IMR-90 (cell line): ENCODE results near the gene CLDN7. TPM values are rescaled to one million over a fixed set of nuclear protein-coding genes. Genes with fewer than 3 reads are reported as not detected.

ENCODE experiments used
- ATAC-seq: fragments of 200-7000 bp; cut with Tn5 transposase; 2 replicates; pipeline ENCODE4 v1.9.1; 2020; ENCODE audit warnings: low read depth, mild to moderate bottlenecking, moderate library complexity
- BruUV-seq: library from RNA; stranded (reverse); fragments of 400-500 nt; replicated peaks from 2 replicates; lab custom pipeline; 2021; lab: Mats Ljungman, UMichigan
- CTCF ChIA-PET: fragments of 300-600 bp; formaldehyde crosslinking; extraction: SDS; loops from one replicate; lab custom pipeline; 2021; ENCODE audit warnings: antibody characterized with exemption; lab: Yijun Ruan, JAX
- POLR2A ChIA-PET: fragments of 300-600 bp; sonication (Branson Sonifier 250); formaldehyde crosslinking; loops from one replicate; lab custom pipeline; 2022; ENCODE audit warnings: antibody characterized with exemption; ENCODE audit not compliant: unreplicated experiment; lab: Charles Lee
- DNase-seq: peaks from one replicate; pipeline ENCODE4 v3.0.0; 2013
- H2AFZ ChIP-seq: replicated peaks from 2 replicates; pipeline ENCODE3; 2013; ENCODE audit warnings: low read length, mild to moderate bottlenecking; ENCODE audit not compliant: poor library complexity
- H2AK5ac ChIP-seq: 2 replicates; pipeline ENCODE4 v1.6.1; 2013; ENCODE audit warnings: low read depth, low read length, inconsistent platforms
- H2AK9ac ChIP-seq: replicated peaks from 2 replicates; pipeline ENCODE3; 2013; ENCODE audit warnings: mild to moderate bottlenecking, low read depth, low read length, moderate library complexity; ENCODE audit not compliant: poor library complexity
- H2BK120ac ChIP-seq: 2 replicates; pipeline ENCODE4 v1.6.1; 2013; ENCODE audit warnings: low read depth, low read length, inconsistent platforms
- H2BK15ac ChIP-seq: 3 replicates; pipeline ENCODE4 v1.6.1; 2013; ENCODE audit warnings: low read depth, low read length, inconsistent platforms
- H2BK20ac ChIP-seq: 2 replicates; pipeline ENCODE4 v1.6.1; 2013; ENCODE audit warnings: low read depth, mild to moderate bottlenecking, inconsistent platforms, low read length, moderate library complexity
- H2BK5ac ChIP-seq: 2 replicates; pipeline ENCODE4 v1.6.1; 2013; ENCODE audit warnings: mild to moderate bottlenecking, low read depth, low read length, inconsistent platforms; ENCODE audit not compliant: poor library complexity, severe bottlenecking
- H3K14ac ChIP-seq: replicated peaks from 2 replicates; pipeline ENCODE4 v1.6.1; 2013; ENCODE audit warnings: low read depth, low read length, inconsistent platforms
- H3K18ac ChIP-seq: 2 replicates; pipeline ENCODE4 v1.6.1; 2013; ENCODE audit warnings: low read depth, low read length, control low read depth
- H3K23ac ChIP-seq: 2 replicates; pipeline ENCODE4 v1.6.1; 2013; ENCODE audit warnings: low read depth, low read length, inconsistent platforms
- H3K27ac ChIP-seq: 2 replicates; pipeline ENCODE4 v1.5.1; 2013; ENCODE audit warnings: mild to moderate bottlenecking, control low read depth, low read length; ENCODE audit not compliant: insufficient read depth
- H3K27me3 ChIP-seq: 2 replicates; pipeline ENCODE4 v1.6.1; 2013; ENCODE audit warnings: low read length; ENCODE audit not compliant: control insufficient read depth, insufficient read depth
- H3K36me3 ChIP-seq: 2 replicates; pipeline ENCODE4 v1.6.1; 2013; ENCODE audit warnings: low read length, mixed read lengths; ENCODE audit not compliant: control insufficient read depth, insufficient read depth
- H3K4ac ChIP-seq: 2 replicates; pipeline ENCODE4 v1.6.1; 2013; ENCODE audit warnings: low read depth, low read length, inconsistent platforms
- H3K4me1 ChIP-seq: 2 replicates; pipeline ENCODE4 v1.6.1; 2013; ENCODE audit warnings: low read length, mixed read lengths; ENCODE audit not compliant: control insufficient read depth, insufficient read depth
- H3K4me2 ChIP-seq: 2 replicates; pipeline ENCODE4 v1.6.1; 2013; ENCODE audit warnings: low read depth, mild to moderate bottlenecking, control low read depth, low read length, moderate library complexity
- H3K4me3 ChIP-seq: 2 replicates; pipeline ENCODE4 v1.5.1; 2013; ENCODE audit warnings: low read depth, mild to moderate bottlenecking, control low read depth, low read length, moderate library complexity; ENCODE audit not compliant: insufficient read depth
- H3K56ac ChIP-seq: 2 replicates; pipeline ENCODE4 v1.6.1; 2013; ENCODE audit warnings: low read length, inconsistent platforms; ENCODE audit not compliant: insufficient read depth; ENCODE audit errors: extremely low read depth
- H3K79me1 ChIP-seq, 2 experiments: 2 replicates each; pipeline ENCODE4 v1.6.1; 2013; ENCODE audit warnings: low read length in 2 of 2, inconsistent platforms in 1 of 2, low read depth in 1 of 2
- H3K9ac ChIP-seq: 2 replicates; pipeline ENCODE4 v1.6.1; 2013; ENCODE audit warnings: low read depth, low read length, control low read depth
- H3K9me1 ChIP-seq: 2 replicates; pipeline ENCODE4 v1.6.1; 2013; ENCODE audit warnings: low read length, inconsistent platforms; ENCODE audit not compliant: insufficient read depth
- H3K9me3 ChIP-seq: 2 replicates; pipeline ENCODE4 v1.6.1; 2013; ENCODE audit warnings: low read length; ENCODE audit not compliant: control insufficient read depth, insufficient read depth
- H4K20me1 ChIP-seq: 2 replicates; pipeline ENCODE4 v1.6.1; 2013; ENCODE audit warnings: low read length, inconsistent platforms; ENCODE audit not compliant: insufficient read depth
- H4K5ac ChIP-seq: 2 replicates; pipeline ENCODE4 v1.6.1; 2013; ENCODE audit warnings: mild to moderate bottlenecking, low read depth, low read length, control low read depth
- H4K8ac ChIP-seq, 2 experiments: 2 replicates each; pipeline ENCODE4 v1.6.1; 2013; ENCODE audit warnings: low read depth in 2 of 2, low read length in 2 of 2, control low read depth in 1 of 2, inconsistent platforms in 1 of 2
- H4K91ac ChIP-seq: 2 replicates; pipeline ENCODE4 v1.6.1; 2013; ENCODE audit warnings: low read depth, low read length, inconsistent platforms; ENCODE audit not compliant: insufficient read depth
- BHLHE40 ChIP-seq: fragments of 150-350 bp; IDR thresholded peaks from 2 replicates; pipeline ENCODE4 v1.6.1; 2016; ENCODE audit warnings: mild to moderate bottlenecking, low read depth, low read length
- CEBPB ChIP-seq: IDR thresholded peaks from 2 replicates; pipeline ENCODE4 v1.6.1; 2012; ENCODE audit warnings: low read depth, low read length, improper control_type of control experiment
- CHD1 ChIP-seq: IDR thresholded peaks from 2 replicates; pipeline ENCODE4 v1.6.1; 2012; ENCODE audit warnings: low read depth, low read length, improper control_type of control experiment
- FOS ChIP-seq: fragments of 150-350 bp; IDR thresholded peaks from 2 replicates; pipeline ENCODE4 v1.6.1; 2016; ENCODE audit warnings: low read depth, low read length
- MAZ ChIP-seq: IDR thresholded peaks from 2 replicates; pipeline ENCODE4 v1.6.1; 2012; ENCODE audit warnings: low read depth, mild to moderate bottlenecking, low read length, improper control_type of control experiment, moderate library complexity, borderline replicate concordance
- MXI1 ChIP-seq: IDR thresholded peaks from 2 replicates; pipeline ENCODE4 v1.6.1; 2012; ENCODE audit warnings: low read depth, mild to moderate bottlenecking, low read length, moderate library complexity, borderline replicate concordance
- NFE2L2 ChIP-seq: fragments of 150-350 bp; IDR thresholded peaks from 2 replicates; pipeline ENCODE4 v1.6.1; 2016; ENCODE audit warnings: low read depth, mild to moderate bottlenecking, low read length
- RAD21 ChIP-seq: IDR thresholded peaks from 2 replicates; pipeline ENCODE4 v1.6.1; 2012; ENCODE audit warnings: low read length, improper control_type of control experiment
- RCOR1 ChIP-seq: IDR thresholded peaks from 2 replicates; pipeline ENCODE4 v1.6.1; 2012; ENCODE audit warnings: mild to moderate bottlenecking, low read length, improper control_type of control experiment; ENCODE audit not compliant: insufficient replicate concordance
- SMC3 ChIP-seq: fragments of 150-350 bp; IDR thresholded peaks from 2 replicates; pipeline ENCODE4 v1.6.1; 2016; ENCODE audit warnings: low read depth, mild to moderate bottlenecking, antibody characterized with exemption, low read length, moderate library complexity
- WGBS, 2 experiments: methylation state at CpG; one replicate each; pipeline versions ENCODE4 v1.1.5 to v1.1.7; 2013; ENCODE audit warnings: missing lambda C conversion rate in 2 of 2; ENCODE audit not compliant: insufficient read length in 1 of 2; ENCODE audit errors: extremely low coverage in 2 of 2; 5-methylcytosine and 5-hydroxymethylcytosine counted together
- dilution Hi-C: fragments of 300-500 bp; cut with HindIII; formaldehyde crosslinking; loops from one replicate; pipeline ENCODE4 v1.14.3; 2018; ENCODE audit warnings: low sequenced_read_pairs; ENCODE audit not compliant: unreplicated experiment
- in situ Hi-C: fragments of 300-500 bp; cut with MboI; formaldehyde crosslinking; loops from 3 replicates; pipeline ENCODE4 v1.14.3; 2019; ENCODE audit warnings: low sequenced_read_pairs, inconsistent platforms, mixed read lengths
- intact Hi-C: fragments of 100-400 bp; cut with micrococcal nuclease; formaldehyde crosslinking; loops from 2 replicates; pipeline ENCODE4 v1.10.0; 2022
- polyA plus RNA-seq, 3 experiments: library from polyadenylated mRNA; depleted of rRNA; stranded (reverse); fragments of >200 nt; gene quantifications; 2 replicates each; pipeline ENCODE4 v1.2.3, GENCODE V29; 2012; ENCODE audit warnings: low replicate concordance in 1 of 3
- total RNA-seq: library from RNA; depleted of rRNA; stranded (reverse); fragments of >200 nt; gene quantifications from 2 replicates; pipeline ENCODE4 v1.2.3, GENCODE V29; 2012
- TF ChIP-seq, protein P1 (sequence below): fragments of 150-350 bp; IDR thresholded peaks from 2 replicates; pipeline ENCODE4 v1.6.1; 2017; ENCODE audit warnings: mild to moderate bottlenecking, antibody characterized with exemption, low read length, low read depth
- TF ChIP-seq, protein P2 (sequence below): conservative IDR thresholded peaks from 2 replicates; pipeline ENCODE4 v1.5.1; 2012; ENCODE audit warnings: mild to moderate bottlenecking, low read depth, low read length, improper control_type of control experiment
- TF ChIP-seq, protein P3 (sequence below): fragments of 150-350 bp; IDR thresholded peaks from 2 replicates; pipeline ENCODE4 v1.6.1; 2016; ENCODE audit warnings: low read depth, mild to moderate bottlenecking, low read length, moderate library complexity, borderline replicate concordance

CLDN7 gene
- total and polyA plus RNA-seq, 2 of the 4 experiments (the other 2 are of a cell fraction): 1.4 TPM

DNA sequence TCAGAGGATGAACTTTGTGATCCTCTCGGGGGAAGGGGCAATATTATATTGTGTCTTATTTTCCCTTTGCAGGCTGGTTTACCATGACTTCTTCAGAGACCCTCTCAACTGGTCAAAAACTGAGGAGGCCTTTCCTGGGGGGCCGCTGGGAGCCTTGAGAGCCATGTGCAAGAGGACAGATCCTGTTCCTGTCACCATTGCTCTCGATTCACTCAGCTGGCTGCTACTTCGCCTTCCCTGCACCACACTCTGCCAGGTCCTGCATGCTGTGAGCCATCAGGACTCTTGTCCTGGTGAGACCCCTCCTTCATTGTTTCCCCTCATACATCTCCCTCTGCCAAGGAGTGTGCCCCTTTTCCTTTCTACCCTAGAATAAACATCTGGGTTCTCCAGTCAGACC lies 7.8 kb downstream of the CLDN7 start:
- POLR2A ChIA-PET: interaction anchor here (0.6 kb wide), 1 partner anchor 9 kb away, joined by 9 read pairs; no protein-coding TSS in a partner anchor
- intact Hi-C loops: no loop called here
- dilution Hi-C loops: no loop called here

More for the DNA sequence above, 7.8 kb downstream of the CLDN7 start:
- no peaks in the 10 kb centered on the region for H3K27me3 ChIP-seq
- H4K8ac ChIP-seq: no peak overlapping the region
- DNase-seq (no peak), ATAC-seq (no peak)
- no peak overlapping the region for H3K27ac ChIP-seq
- no peak overlapping the region for H4K91ac ChIP-seq
- no peak overlapping the region for H3K9ac ChIP-seq
- no peak overlapping the region for H2AK5ac ChIP-seq
- no peaks in the 10 kb centered on the region for H3K9me3 ChIP-seq
- in situ Hi-C loops: no loop called here
- peaks cover 30% of the 10 kb centered on the region for H3K36me3 ChIP-seq
- no peak overlapping the region for H3K14ac ChIP-seq
- BruUV-seq: no TSS peak
- 86% methylated on average over 3 of the region's 4 CpGs; no CpG with 5 or more reads in 1 of the 2 experiments for WGBS, 2 experiments
- TF ChIP-seq SMC3: no peak
- no peak for TF ChIP-seq BHLHE40
- no peak for TF ChIP-seq RCOR1
- TF ChIP-seq, protein P1, sequence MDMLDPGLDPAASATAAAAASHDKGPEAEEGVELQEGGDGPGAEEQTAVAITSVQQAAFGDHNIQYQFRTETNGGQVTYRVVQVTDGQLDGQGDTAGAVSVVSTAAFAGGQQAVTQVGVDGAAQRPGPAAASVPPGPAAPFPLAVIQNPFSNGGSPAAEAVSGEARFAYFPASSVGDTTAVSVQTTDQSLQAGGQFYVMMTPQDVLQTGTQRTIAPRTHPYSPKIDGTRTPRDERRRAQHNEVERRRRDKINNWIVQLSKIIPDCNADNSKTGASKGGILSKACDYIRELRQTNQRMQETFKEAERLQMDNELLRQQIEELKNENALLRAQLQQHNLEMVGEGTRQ: no peak
- TF ChIP-seq MAZ: no peak
- no peak for TF ChIP-seq CHD1
- TF ChIP-seq RAD21: no peak
- no peak for TF ChIP-seq MXI1
- TF ChIP-seq, protein P2, sequence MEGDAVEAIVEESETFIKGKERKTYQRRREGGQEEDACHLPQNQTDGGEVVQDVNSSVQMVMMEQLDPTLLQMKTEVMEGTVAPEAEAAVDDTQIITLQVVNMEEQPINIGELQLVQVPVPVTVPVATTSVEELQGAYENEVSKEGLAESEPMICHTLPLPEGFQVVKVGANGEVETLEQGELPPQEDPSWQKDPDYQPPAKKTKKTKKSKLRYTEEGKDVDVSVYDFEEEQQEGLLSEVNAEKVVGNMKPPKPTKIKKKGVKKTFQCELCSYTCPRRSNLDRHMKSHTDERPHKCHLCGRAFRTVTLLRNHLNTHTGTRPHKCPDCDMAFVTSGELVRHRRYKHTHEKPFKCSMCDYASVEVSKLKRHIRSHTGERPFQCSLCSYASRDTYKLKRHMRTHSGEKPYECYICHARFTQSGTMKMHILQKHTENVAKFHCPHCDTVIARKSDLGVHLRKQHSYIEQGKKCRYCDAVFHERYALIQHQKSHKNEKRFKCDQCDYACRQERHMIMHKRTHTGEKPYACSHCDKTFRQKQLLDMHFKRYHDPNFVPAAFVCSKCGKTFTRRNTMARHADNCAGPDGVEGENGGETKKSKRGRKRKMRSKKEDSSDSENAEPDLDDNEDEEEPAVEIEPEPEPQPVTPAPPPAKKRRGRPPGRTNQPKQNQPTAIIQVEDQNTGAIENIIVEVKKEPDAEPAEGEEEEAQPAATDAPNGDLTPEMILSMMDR: no peak
- no peak for TF ChIP-seq FOS
- no peak for TF ChIP-seq CEBPB
- TF ChIP-seq, protein P3, sequence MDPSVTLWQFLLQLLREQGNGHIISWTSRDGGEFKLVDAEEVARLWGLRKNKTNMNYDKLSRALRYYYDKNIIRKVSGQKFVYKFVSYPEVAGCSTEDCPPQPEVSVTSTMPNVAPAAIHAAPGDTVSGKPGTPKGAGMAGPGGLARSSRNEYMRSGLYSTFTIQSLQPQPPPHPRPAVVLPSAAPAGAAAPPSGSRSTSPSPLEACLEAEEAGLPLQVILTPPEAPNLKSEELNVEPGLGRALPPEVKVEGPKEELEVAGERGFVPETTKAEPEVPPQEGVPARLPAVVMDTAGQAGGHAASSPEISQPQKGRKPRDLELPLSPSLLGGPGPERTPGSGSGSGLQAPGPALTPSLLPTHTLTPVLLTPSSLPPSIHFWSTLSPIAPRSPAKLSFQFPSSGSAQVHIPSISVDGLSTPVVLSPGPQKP: no peak
- no peak for TF ChIP-seq NFE2L2
- H4K20me1 ChIP-seq: no peaks in the 10 kb centered on the region
- CTCF ChIA-PET: no interaction called here
- H3K4ac ChIP-seq: no peak overlapping the region
- no peak overlapping the region for H2BK20ac ChIP-seq
- no peak overlapping the region for H4K5ac ChIP-seq
- no peaks in the 10 kb centered on the region; the same call in none of the 2 replicates for H3K9me1 ChIP-seq
- H3K23ac ChIP-seq: no peak overlapping the region
- no peak overlapping the region for H3K4me3 ChIP-seq
- H2BK120ac ChIP-seq: no peak overlapping the region
- H3K18ac ChIP-seq: no peak overlapping the region
- H3K4me1 ChIP-seq: peaks cover 8% of the 10 kb centered on the region
- no peak overlapping the region for H2AFZ ChIP-seq
- peaks cover 7 to 33% of the 10 kb centered on the region in 2 experiments; a peak in 3 of 4 replicates for H3K79me1 ChIP-seq
- no peak overlapping the region for H3K56ac ChIP-seq
- no peak overlapping the region for H2BK5ac ChIP-seq
- no peak overlapping the region for H2AK9ac ChIP-seq
- no peak overlapping the region for H3K4me2 ChIP-seq
- H2BK15ac ChIP-seq: no peak overlapping the region
